ENCODE measurements around the gene CCDC180.

DNA sequence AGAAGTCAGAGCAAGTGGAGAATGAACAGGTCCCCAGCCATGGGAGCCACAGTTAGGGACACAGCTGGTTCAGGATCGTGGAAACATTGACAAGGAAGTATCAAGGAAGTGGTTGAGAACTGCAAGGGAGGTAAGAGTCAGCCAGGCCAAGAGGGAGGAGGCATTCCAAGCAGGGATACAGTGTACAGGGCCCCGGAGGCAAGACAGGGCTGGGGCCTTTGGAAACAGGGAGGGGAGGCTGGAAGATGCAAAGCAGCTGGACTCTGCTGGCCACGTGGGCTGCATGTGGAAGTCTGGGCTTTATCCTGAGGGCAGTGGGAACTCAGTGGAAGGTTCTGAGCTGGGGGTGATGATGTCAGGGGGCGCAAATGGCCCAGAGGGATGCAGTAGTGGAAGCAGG lies 14.2 kb downstream of the CCDC180 start:
- no peak for TF ChIP-seq SMC3 (conservative IDR thresholded peaks at IDR 0.05; ENCODE audit: poor library complexity)
- TF ChIP-seq, protein P1, sequence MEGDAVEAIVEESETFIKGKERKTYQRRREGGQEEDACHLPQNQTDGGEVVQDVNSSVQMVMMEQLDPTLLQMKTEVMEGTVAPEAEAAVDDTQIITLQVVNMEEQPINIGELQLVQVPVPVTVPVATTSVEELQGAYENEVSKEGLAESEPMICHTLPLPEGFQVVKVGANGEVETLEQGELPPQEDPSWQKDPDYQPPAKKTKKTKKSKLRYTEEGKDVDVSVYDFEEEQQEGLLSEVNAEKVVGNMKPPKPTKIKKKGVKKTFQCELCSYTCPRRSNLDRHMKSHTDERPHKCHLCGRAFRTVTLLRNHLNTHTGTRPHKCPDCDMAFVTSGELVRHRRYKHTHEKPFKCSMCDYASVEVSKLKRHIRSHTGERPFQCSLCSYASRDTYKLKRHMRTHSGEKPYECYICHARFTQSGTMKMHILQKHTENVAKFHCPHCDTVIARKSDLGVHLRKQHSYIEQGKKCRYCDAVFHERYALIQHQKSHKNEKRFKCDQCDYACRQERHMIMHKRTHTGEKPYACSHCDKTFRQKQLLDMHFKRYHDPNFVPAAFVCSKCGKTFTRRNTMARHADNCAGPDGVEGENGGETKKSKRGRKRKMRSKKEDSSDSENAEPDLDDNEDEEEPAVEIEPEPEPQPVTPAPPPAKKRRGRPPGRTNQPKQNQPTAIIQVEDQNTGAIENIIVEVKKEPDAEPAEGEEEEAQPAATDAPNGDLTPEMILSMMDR (IDR thresholded peaks at IDR 0.05; ENCODE audit: poor library complexity, severe bottlenecking), result no peak
- TF ChIP-seq POLR2AphosphoS5 (IDR thresholded peaks at IDR 0.05), result no peak
- no peak for TF ChIP-seq RAD21 (conservative IDR thresholded peaks at IDR 0.05)
